Measurements from ENCODE around the gene PXMP2. TPM values are rescaled to one million over a fixed set of nuclear protein-coding genes. Genes with fewer than 3 reads are reported as not detected.

The PXMP2 gene
- total RNA-seq, 2 experiments from 2014 or later = 58.1 to 103 TPM

DNA sequence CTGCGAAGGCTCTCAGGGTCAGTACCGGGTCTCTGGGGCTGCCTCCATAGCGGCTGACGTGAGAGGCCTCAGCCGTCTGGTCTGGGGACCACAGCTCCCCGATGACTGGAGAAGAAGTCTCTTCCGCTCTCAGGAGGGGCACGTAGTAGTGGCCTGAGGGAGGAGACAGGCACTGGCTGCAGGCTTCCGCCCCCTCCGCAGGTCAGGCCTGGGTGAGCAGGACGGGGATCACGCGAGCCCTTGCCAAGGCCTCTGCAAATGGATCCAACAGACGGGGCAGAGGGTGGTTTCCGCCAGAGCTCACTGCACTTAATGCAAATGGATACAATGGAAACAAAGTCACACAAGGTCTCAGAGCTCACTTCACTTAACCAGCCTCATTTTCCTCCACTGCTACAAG, 49.5 kb downstream of the PXMP2 start:
- Histone ChIP-seq H3K4me3 (ENCODE audit: low read depth, low read length, poor library complexity, severe bottlenecking) (no peak overlapping the region), H3K79me2 (ENCODE audit: insufficient read depth, low read depth, low read length) (no peaks in the 10 kb centered on the region), H3K36me3 (ENCODE audit: insufficient read depth, low read length) (peaks cover 99% of the 10 kb centered on the region), H2AFZ (ENCODE audit: low read length) (no peak overlapping the region), H3K27ac (ENCODE audit: low read depth, low read length, poor library complexity, severe bottlenecking) (no peak overlapping the region), H3K9me3 (ENCODE audit: low read length) (no peaks in the 10 kb centered on the region), H3K4me1 (ENCODE audit: insufficient read depth, low read length, poor library complexity, severe bottlenecking) (no peaks in the 10 kb centered on the region), H3K9me2 (ENCODE audit: insufficient read depth, low read length) (no peaks in the 10 kb centered on the region), H3K4me2 (ENCODE audit: low read length) (no peak overlapping the region), H4K20me1 (ENCODE audit: insufficient read depth, low read length) (0 out of 2 replicates have a peak, but pooled peaks cover 3% of the 10 kb centered on the region)
- no TSS peak for BruUV-seq (replicated peaks)
- DNase-seq (ENCODE audit: low spot score) = no peak
- ChIA-PET POLR2A (no interaction called here), CTCF (ENCODE audit: unreplicated experiment) (no interaction called here)
- intact Hi-C loops (cut with micrococcal nuclease; ENCODE audit: unreplicated experiment) = no loop called here
- no peak for TF ChIP-seq EZH2phosphoT487 (IDR thresholded peaks at IDR 0.05; ENCODE audit: borderline replicate concordance, low read depth, low read length)
- TF ChIP-seq, protein P1, sequence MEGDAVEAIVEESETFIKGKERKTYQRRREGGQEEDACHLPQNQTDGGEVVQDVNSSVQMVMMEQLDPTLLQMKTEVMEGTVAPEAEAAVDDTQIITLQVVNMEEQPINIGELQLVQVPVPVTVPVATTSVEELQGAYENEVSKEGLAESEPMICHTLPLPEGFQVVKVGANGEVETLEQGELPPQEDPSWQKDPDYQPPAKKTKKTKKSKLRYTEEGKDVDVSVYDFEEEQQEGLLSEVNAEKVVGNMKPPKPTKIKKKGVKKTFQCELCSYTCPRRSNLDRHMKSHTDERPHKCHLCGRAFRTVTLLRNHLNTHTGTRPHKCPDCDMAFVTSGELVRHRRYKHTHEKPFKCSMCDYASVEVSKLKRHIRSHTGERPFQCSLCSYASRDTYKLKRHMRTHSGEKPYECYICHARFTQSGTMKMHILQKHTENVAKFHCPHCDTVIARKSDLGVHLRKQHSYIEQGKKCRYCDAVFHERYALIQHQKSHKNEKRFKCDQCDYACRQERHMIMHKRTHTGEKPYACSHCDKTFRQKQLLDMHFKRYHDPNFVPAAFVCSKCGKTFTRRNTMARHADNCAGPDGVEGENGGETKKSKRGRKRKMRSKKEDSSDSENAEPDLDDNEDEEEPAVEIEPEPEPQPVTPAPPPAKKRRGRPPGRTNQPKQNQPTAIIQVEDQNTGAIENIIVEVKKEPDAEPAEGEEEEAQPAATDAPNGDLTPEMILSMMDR (conservative IDR thresholded peaks at IDR 0.05; ENCODE audit: low read length) = no peak

DNA sequence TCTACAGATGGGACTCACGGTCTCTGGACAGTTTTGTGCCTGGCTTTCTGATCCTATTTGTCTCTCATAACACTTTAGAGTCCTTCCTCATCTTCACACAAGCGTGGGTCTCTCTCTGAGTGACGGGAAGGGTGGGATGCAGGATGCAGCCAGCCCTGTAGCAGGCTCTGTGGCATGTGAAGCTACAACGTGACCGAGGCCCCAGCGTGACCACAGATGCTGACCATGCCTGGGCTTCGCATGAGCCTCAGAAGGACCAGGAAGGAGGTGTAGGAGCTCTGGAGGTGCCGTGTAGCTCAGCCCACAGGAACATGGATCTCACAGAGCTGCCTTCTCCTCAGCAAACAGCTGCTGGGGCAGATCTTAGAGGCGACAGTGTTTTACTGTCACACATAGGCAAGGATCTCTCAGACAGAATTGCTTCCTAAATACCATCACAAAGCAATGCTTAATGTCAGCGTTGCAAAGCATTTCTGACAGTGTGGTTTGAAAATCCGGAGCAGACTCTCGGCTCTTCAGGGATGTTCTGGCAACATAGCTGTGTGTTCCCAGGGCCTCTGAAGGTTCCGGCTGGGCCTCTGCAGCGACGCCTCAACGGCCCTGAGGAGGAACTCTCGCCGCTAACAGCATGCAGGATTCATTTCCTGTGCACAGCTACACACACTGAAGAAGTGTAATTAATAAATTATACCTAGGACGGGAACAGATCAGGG, 52.4 kb downstream of the PXMP2 start:
- no peak for DNase-seq (ENCODE audit: low spot score)
- H2AFZ ChIP-seq (ENCODE audit: low read length) = no peak overlapping the region
- H3K9me2 ChIP-seq (ENCODE audit: insufficient read depth, low read length) = no peaks in the 10 kb centered on the region
- TF ChIP-seq EZH2phosphoT487 (IDR thresholded peaks at IDR 0.05; ENCODE audit: borderline replicate concordance, low read depth, low read length) = no peak
- TF ChIP-seq, protein P1 (conservative IDR thresholded peaks at IDR 0.05; ENCODE audit: low read length) = no peak
- 0 out of 2 replicates have a peak, but pooled peaks cover 8% of the 10 kb centered on the region for H4K20me1 ChIP-seq (ENCODE audit: insufficient read depth, low read length)
- H3K79me2 ChIP-seq (ENCODE audit: insufficient read depth, low read depth, low read length) = peaks cover 12% of the 10 kb centered on the region; the same call in 1 of the 2 replicates
- H3K4me1 ChIP-seq (ENCODE audit: insufficient read depth, low read length, poor library complexity, severe bottlenecking) = no peaks in the 10 kb centered on the region
- H3K4me2 ChIP-seq (ENCODE audit: low read length) = no peak overlapping the region
- H3K4me3 ChIP-seq (ENCODE audit: low read depth, low read length, poor library complexity, severe bottlenecking) = no peak overlapping the region
- H3K27ac ChIP-seq (ENCODE audit: low read depth, low read length, poor library complexity, severe bottlenecking) = no peak overlapping the region
- BruUV-seq (replicated peaks) = no TSS peak
- intact Hi-C loops (cut with micrococcal nuclease; ENCODE audit: unreplicated experiment) = no loop called here
- H3K9me3 ChIP-seq (ENCODE audit: low read length) = no peaks in the 10 kb centered on the region
- POLR2A ChIA-PET = no interaction called here
- H3K36me3 ChIP-seq (ENCODE audit: insufficient read depth, low read length) = peaks cover 100% of the 10 kb centered on the region
- CTCF ChIA-PET (ENCODE audit: unreplicated experiment) = no interaction called here

DNA sequence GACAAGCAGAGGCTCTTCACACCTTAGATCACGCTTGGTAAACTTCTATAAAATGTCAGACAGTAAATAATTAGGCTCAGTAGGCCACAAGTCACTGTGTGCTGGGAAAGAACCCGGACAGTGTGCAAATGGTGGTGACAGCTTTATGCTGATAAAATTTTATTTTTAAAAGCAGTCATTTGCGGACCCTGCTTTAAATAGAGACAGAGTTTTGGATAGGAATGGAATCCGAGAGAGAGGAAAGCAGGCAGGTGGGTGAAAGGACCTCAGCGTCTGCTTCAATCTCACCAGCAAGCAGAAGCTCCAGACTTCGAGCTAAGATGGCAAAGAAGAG, 52.9 kb downstream of the PXMP2 start:
- Histone ChIP-seq H3K9me3 (ENCODE audit: low read length) (no peaks in the 10 kb centered on the region), H3K36me3 (ENCODE audit: insufficient read depth, low read length) (peaks cover 100% of the 10 kb centered on the region), H2AFZ (ENCODE audit: low read length) (no peak overlapping the region), H3K4me1 (ENCODE audit: insufficient read depth, low read length, poor library complexity, severe bottlenecking) (no peaks in the 10 kb centered on the region), H3K4me2 (ENCODE audit: low read length) (no peak overlapping the region), H3K79me2 (ENCODE audit: insufficient read depth, low read depth, low read length) (peaks cover 12% of the 10 kb centered on the region; the same call in 1 of the 2 replicates), H3K4me3 (ENCODE audit: low read depth, low read length, poor library complexity, severe bottlenecking) (no peak overlapping the region), H3K9me2 (ENCODE audit: insufficient read depth, low read length) (no peaks in the 10 kb centered on the region), H3K27ac (ENCODE audit: low read depth, low read length, poor library complexity, severe bottlenecking) (no peak overlapping the region), H4K20me1 (ENCODE audit: insufficient read depth, low read length) (0 out of 2 replicates have a peak, but pooled peaks cover 8% of the 10 kb centered on the region)
- TF ChIP-seq, protein P1 (conservative IDR thresholded peaks at IDR 0.05; ENCODE audit: low read length) = no peak
- no peak for TF ChIP-seq EZH2phosphoT487 (IDR thresholded peaks at IDR 0.05; ENCODE audit: borderline replicate concordance, low read depth, low read length)
- POLR2A ChIA-PET = no interaction called here
- no peak for DNase-seq (ENCODE audit: low spot score)
- intact Hi-C loops (cut with micrococcal nuclease; ENCODE audit: unreplicated experiment) = no loop called here
- CTCF ChIA-PET (ENCODE audit: unreplicated experiment) = no interaction called here
- BruUV-seq (replicated peaks) = no TSS peak
